GM12878 (cell line): Measurements from ENCODE around the gene FNDC3B. TPM values are rescaled to one million over a fixed set of nuclear protein-coding genes. Genes with fewer than 3 reads are reported as not detected.

Experiments used
- ATAC-seq: fragments of 200-7000 bp; cut with Tn5 transposase; 3 replicates; pipeline ENCODE4 v1.9.1; 2020; ENCODE audit warnings: mild to moderate bottlenecking, moderate library complexity
- BruUV-seq: library from RNA; stranded (reverse); fragments of 400-500 nt; replicated peaks from 2 replicates; lab custom pipeline; 2021; lab: Mats Ljungman, UMichigan
- CTCF ChIA-PET: fragments of 300-600 bp; sonication (Branson Sonifier 250); formaldehyde crosslinking; extraction: SDS; loops from one replicate; lab custom pipeline; 2021; ENCODE audit warnings: inconsistent platforms; lab: Yijun Ruan, JAX
- POLR2A ChIA-PET: fragments of 350-600 bp; formaldehyde crosslinking; extraction: SDS; loops from one replicate; lab custom pipeline; 2021; ENCODE audit warnings: inconsistent platforms; lab: Charles Lee
- RAD21 ChIA-PET: fragments of 300-600 bp; sonication (Branson Sonifier 250); formaldehyde crosslinking; loops from one replicate; lab custom pipeline; 2023; ENCODE audit warnings: antibody characterized with exemption; ENCODE audit not compliant: unreplicated experiment; lab: Charles Lee
- SMC1A ChIA-PET: fragments of 300-600 bp; sonication (Branson Sonifier 250); formaldehyde crosslinking; loops from one replicate; lab custom pipeline; 2023; ENCODE audit not compliant: unreplicated experiment, uncharacterized antibody; lab: Charles Lee
- DNase-seq: peaks from one replicate; pipeline ENCODE4 v3.0.0-alpha.2; 2011; ENCODE audit warnings: low read depth, low spot score
- FAIRE-seq: peaks from 3 replicates; lab custom pipeline; 2011; peaks lifted over from hg19 to GRCh38; lab: Jason Lieb, UNC
- H2AFZ ChIP-seq: 2 replicates; pipeline ENCODE4 v1.6.0; 2011; ENCODE audit warnings: low read depth, low read length, control low read depth; ENCODE audit not compliant: control insufficient read depth
- H3K27ac ChIP-seq: 2 replicates; pipeline ENCODE4 v1.5.1; 2011; ENCODE audit warnings: control low read depth; ENCODE audit not compliant: control insufficient read depth, insufficient read depth
- H3K27me3 ChIP-seq, 2 experiments: replicated peaks in 1 of 2; 2 replicates each; pipeline versions ENCODE4 v1.6.0 to v1.6.1; 2011; ENCODE audit warnings: low read length in 1 of 2; ENCODE audit not compliant: control insufficient read depth in 2 of 2, insufficient read depth in 2 of 2
- H3K36me3 ChIP-seq, 2 experiments: 2 replicates each; pipeline ENCODE4 v1.5.1; 2011; ENCODE audit warnings: low read length in 1 of 2; ENCODE audit not compliant: control insufficient read depth in 2 of 2, insufficient read depth in 2 of 2
- H3K4me1 ChIP-seq: 2 replicates; pipeline ENCODE4 v1.6.1; 2011; ENCODE audit warnings: mild to moderate bottlenecking, low read length, moderate library complexity, mixed read lengths; ENCODE audit not compliant: control insufficient read depth, insufficient read depth
- H3K4me2 ChIP-seq: 2 replicates; pipeline ENCODE4 v1.6.0; 2011; ENCODE audit warnings: control low read depth; ENCODE audit not compliant: control insufficient read depth, insufficient read depth
- H3K4me3 ChIP-seq: fragments of 200-600 bp; sonication (generic); 2 replicates; pipeline ENCODE4 v1.5.1; 2016
- H3K79me2 ChIP-seq: 2 replicates; pipeline ENCODE4 v1.6.0; 2011; ENCODE audit warnings: low read length; ENCODE audit not compliant: control insufficient read depth, insufficient read depth
- H3K9ac ChIP-seq: 2 replicates; pipeline ENCODE4 v1.8.0; 2011; ENCODE audit warnings: low read length, control low read depth, mixed read lengths; ENCODE audit not compliant: control insufficient read depth, insufficient read depth
- H3K9me3 ChIP-seq: replicated peaks from 3 replicates; pipeline ENCODE4 v1.5.1; 2011; ENCODE audit warnings: mild to moderate bottlenecking, low read length; ENCODE audit not compliant: control insufficient read depth, insufficient read depth
- H4K20me1 ChIP-seq: 2 replicates; pipeline ENCODE4 v1.6.0; 2011; ENCODE audit not compliant: control insufficient read depth, insufficient read depth
- DPF2 ChIP-seq: fragments of 450-650 bp; IDR thresholded peaks from 2 replicates; pipeline ENCODE4 v1.6.1; 2017; ENCODE audit warnings: mild to moderate bottlenecking
- JUND ChIP-seq: IDR thresholded peaks from 2 replicates; pipeline ENCODE4 v1.6.1; 2012; ENCODE audit warnings: low read depth, mild to moderate bottlenecking, low read length, improper control_type of control experiment, moderate library complexity
- RAD51 ChIP-seq: fragments of 450-650 bp; IDR thresholded peaks from 2 replicates; pipeline ENCODE4 v1.6.1; 2016; ENCODE audit warnings: moderate library complexity, mild to moderate bottlenecking, inconsistent platforms
- ZNF384 ChIP-seq: IDR thresholded peaks from 2 replicates; pipeline ENCODE4 v1.6.1; 2012; ENCODE audit warnings: low read depth, mild to moderate bottlenecking, low read length, improper control_type of control experiment, borderline replicate concordance
- ZSCAN29 ChIP-seq: fragments of 450-650 bp; IDR thresholded peaks from 2 replicates; pipeline ENCODE4 v1.6.1; 2017; ENCODE audit warnings: mild to moderate bottlenecking, moderate library complexity
- ZZZ3 ChIP-seq: IDR thresholded peaks from 2 replicates; pipeline ENCODE4 v1.6.1; 2011; ENCODE audit warnings: low read depth; ENCODE audit not compliant: control insufficient read depth, insufficient read length
- WGBS: methylation state at CpG from one replicate; pipeline ENCODE4 v1.1.6; 2016; ENCODE audit warnings: low lambda C conversion rate; ENCODE audit not compliant: insufficient replicate concordance, insufficient coverage; ENCODE audit errors: missing lambda C conversion rate; 5-methylcytosine and 5-hydroxymethylcytosine counted together
- in situ Hi-C: fragments of 300-500 bp; cut with MboI; formaldehyde crosslinking; loops from 9 replicates; pipeline ENCODE4 v1.14.3; 2018; ENCODE audit warnings: mixed read lengths
- intact Hi-C: fragments of 100-400 bp; cut with micrococcal nuclease; formaldehyde crosslinking; loops from one replicate; pipeline ENCODE4 v1.14.2; 2022; ENCODE audit not compliant: unreplicated experiment
- polyA plus RNA-seq, 11 experiments: library from polyadenylated mRNA; depleted of rRNA in 4 of 11; unstranded in 6 of 11; stranded (reverse) in 5 of 11; fragments of >200 nt; fragmentation: Nextera tagmentation in 4 of 11; fragmentation: Illumina TruSeq in 1 of 11; extraction: Ambion mirVana in 4 of 11; extraction: Trizol in 1 of 11; gene quantifications; 1 replicate in 1 of 11; 2 replicates in 10 of 11; pipeline versions ENCODE4 v1.2.1 to v1.2.3, GENCODE V29; 2011 to 2016; ENCODE audit warnings: inconsistent platforms in 2 of 11, missing spikeins in 2 of 11, low read depth in 1 of 11
- total RNA-seq, 4 experiments: library from RNA; depleted of rRNA in 3 of 4; stranded (reverse); fragments of >200 nt in 3 of 4; fragmentation: Illumina TruSeq in 1 of 4; extraction: Trizol in 1 of 4; gene quantifications; 2 replicates each; pipeline versions ENCODE4 v1.2.1 to v1.2.3, GENCODE V29; 2013 to 2021
- TF ChIP-seq, protein P1 (sequence below): IDR thresholded peaks from 2 replicates; pipeline ENCODE4 v1.6.1; 2011; ENCODE audit warnings: mild to moderate bottlenecking, low read depth, low read length, moderate library complexity; ENCODE audit not compliant: insufficient replicate concordance

The FNDC3B gene
- total and polyA plus RNA-seq, 10 of the 15 experiments (the other 5 are each of a cell fraction or from before 2014, with no cell fraction given) = 7.9 to 35.0 (median 18.5) TPM

DNA sequence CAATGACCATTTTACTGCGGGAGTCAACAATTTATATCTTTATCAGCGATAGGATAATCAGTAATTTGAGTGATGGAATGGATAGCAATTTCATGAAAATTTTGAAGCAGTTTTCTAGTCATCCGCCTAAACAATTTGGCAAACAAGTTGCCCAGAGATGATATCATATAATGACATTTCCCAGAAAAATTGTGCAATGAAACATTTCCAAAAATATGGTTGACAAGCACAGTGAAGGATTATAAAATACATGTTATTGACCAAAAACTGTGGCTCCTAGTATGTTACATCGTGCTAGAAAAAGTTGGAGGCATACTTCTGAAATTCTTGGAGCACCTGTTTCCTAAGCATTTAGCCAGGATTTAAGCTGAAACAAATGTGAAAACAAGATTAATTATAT is 263.8 kb downstream of the FNDC3B start:
- Histone ChIP-seq H3K79me2 (no peaks in the 10 kb centered on the region), H4K20me1 (no peaks in the 10 kb centered on the region), H3K36me3 (peaks cover 9 to 16% of the 10 kb centered on the region in 2 experiments), H3K9me3 (no peaks in the 10 kb centered on the region), H3K27me3 (no peaks in the 10 kb centered on the region), H2AFZ (no peak overlapping the region), H3K27ac (no peak overlapping the region), H3K4me3 (no peak overlapping the region), H3K4me1 (no peaks in the 10 kb centered on the region), H3K9ac (no peak overlapping the region), H3K4me2 (no peak overlapping the region)
- RAD21 ChIA-PET = no interaction called here
- SMC1A ChIA-PET = no interaction called here
- WGBS = 98% methylated on average over 4 of the region's 4 CpGs
- ATAC-seq = no peak
- no TSS peak for BruUV-seq
- CTCF ChIA-PET = no interaction called here
- POLR2A ChIA-PET = no interaction called here
- TF ChIP-seq DPF2 (no peak), ZZZ3 (no peak), ZNF384 (no peak), RAD51 (no peak), ZSCAN29 (no peak), JUND (no peak)
- TF ChIP-seq, protein P1, sequence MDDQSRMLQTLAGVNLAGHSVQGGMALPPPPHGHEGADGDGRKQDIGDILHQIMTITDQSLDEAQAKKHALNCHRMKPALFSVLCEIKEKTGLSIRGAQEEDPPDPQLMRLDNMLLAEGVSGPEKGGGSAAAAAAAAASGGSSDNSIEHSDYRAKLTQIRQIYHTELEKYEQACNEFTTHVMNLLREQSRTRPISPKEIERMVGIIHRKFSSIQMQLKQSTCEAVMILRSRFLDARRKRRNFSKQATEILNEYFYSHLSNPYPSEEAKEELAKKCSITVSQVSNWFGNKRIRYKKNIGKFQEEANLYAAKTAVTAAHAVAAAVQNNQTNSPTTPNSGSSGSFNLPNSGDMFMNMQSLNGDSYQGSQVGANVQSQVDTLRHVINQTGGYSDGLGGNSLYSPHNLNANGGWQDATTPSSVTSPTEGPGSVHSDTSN = no peak
- DNase-seq = no peak
- peak; percentile 41 for FAIRE-seq
- in situ Hi-C loops = no loop called here
- intact Hi-C loops = no loop called here
